ENCODE measurements around the gene HNRNPL.

- TF ChIP-seq CTCF (IDR thresholded peaks at IDR 0.05; ENCODE audit: low read depth, low read length) (no peak), MYC (IDR thresholded peaks at IDR 0.05; ENCODE audit: low read depth, low read length) (no peak)
Observed at GRCh38 chr19:38834104-38834490, 15.7 kb downstream of the HNRNPL start.
